Breast epithelium (tissue), 4 donors: ENCODE results near the gene WWOX. TPM values are rescaled to one million over a fixed set of nuclear protein-coding genes. Genes with fewer than 3 reads are reported as not detected.

Source experiments
- DNase-seq, 2 donors: peaks; one replicate each; pipeline ENCODE4 v3.0.0-alpha.2; 2019; ENCODE audit warnings: low spot score in 2 of 2
- H3K27ac ChIP-seq, 2 donors: fragments of 200-600 bp; sonication (generic) in 1 of 2; one replicate each; pipeline ENCODE4 v1.5.1; 2016 to 2019; ENCODE audit warnings: mild to moderate bottlenecking in 1 of 2
- H3K27me3 ChIP-seq, 2 donors: fragments of 200-600 bp; sonication (generic) in 1 of 2; one replicate each; pipeline versions ENCODE4 v1.5.1 to v1.6.0; 2017 to 2019; ENCODE audit warnings: control low read depth in 1 of 2, mild to moderate bottlenecking in 1 of 2
- H3K36me3 ChIP-seq: fragments of 200-600 bp; one replicate; pipeline ENCODE4 v1.5.1; 2019
- H3K4me1 ChIP-seq, 2 donors: fragments of 200-600 bp; sonication (generic); one replicate each; pipeline ENCODE4 v1.5.1; 2016 to 2019; ENCODE audit warnings: control low read depth in 1 of 2
- H3K4me3 ChIP-seq, 3 donors: fragments of 200-600 bp; sonication (generic); 1 replicate in 2 of 3; 2 replicates in 1 of 3; pipeline ENCODE4 v1.5.1; 2016 to 2019; ENCODE audit warnings: mild to moderate bottlenecking in 3 of 3, moderate library complexity in 2 of 3
- H3K9me3 ChIP-seq, 2 donors: fragments of 200-600 bp; sonication (generic) in 1 of 2; one replicate each; pipeline ENCODE4 v1.5.1; 2016 to 2019; ENCODE audit warnings: control low read depth in 1 of 2
- POLR2A ChIP-seq: fragments of 450-650 bp; IDR thresholded peaks from one replicate; pipeline ENCODE4 v1.6.1; 2016; ENCODE audit warnings: antibody characterized with exemption, mild to moderate bottlenecking, moderate library complexity
- POLR2AphosphoS5 ChIP-seq, 3 donors: sonication (generic); formaldehyde crosslinking; IDR thresholded peaks; one replicate each; pipeline ENCODE4 v1.6.1; 2017; ENCODE audit warnings: antibody characterized with exemption in 3 of 3
- intact Hi-C: fragments of 100-400 bp; cut with DNase I; formaldehyde crosslinking; loops from one replicate; pipeline ENCODE4 v1.15.1; 2023; ENCODE audit warnings: low total_unique reads
- total RNA-seq, 3 donors: library from RNA; depleted of rRNA; stranded (reverse); fragments of >200 nt; gene quantifications; one replicate each; pipeline ENCODE4 v1.1.0, GENCODE V29; 2016
- TF ChIP-seq, protein P1 (sequence below), 3 donors: fragments of 450-650 bp; IDR thresholded peaks; one replicate each; pipeline ENCODE4 v1.5.1; 2016 to 2017; ENCODE audit warnings: antibody characterized with exemption in 3 of 3, mild to moderate bottlenecking in 3 of 3, moderate library complexity in 3 of 3

The WWOX gene
- total RNA-seq, 3 donors from 2014 or later: 42.9 to 73.6 (median 43.4) TPM

GRCh38 chr16:78624366-78624765 is 524.9 kb downstream of the WWOX start:
- Histone ChIP-seq H3K9me3 (peaks cover 0 to 10% of the 10 kb centered on the region in 2 donors), H3K27ac (no peak overlapping the region), H3K27me3 (no peaks in the 10 kb centered on the region), H3K36me3 (no peaks in the 10 kb centered on the region), H3K4me3 (no peak overlapping the region), H3K4me1 (no peaks in the 10 kb centered on the region)
- intact Hi-C loops: loop anchor here (5.0 kb wide), 1 partner anchor 912 kb away; no protein-coding TSS in a partner anchor
- no peak for DNase-seq
- TF ChIP-seq, protein P1, sequence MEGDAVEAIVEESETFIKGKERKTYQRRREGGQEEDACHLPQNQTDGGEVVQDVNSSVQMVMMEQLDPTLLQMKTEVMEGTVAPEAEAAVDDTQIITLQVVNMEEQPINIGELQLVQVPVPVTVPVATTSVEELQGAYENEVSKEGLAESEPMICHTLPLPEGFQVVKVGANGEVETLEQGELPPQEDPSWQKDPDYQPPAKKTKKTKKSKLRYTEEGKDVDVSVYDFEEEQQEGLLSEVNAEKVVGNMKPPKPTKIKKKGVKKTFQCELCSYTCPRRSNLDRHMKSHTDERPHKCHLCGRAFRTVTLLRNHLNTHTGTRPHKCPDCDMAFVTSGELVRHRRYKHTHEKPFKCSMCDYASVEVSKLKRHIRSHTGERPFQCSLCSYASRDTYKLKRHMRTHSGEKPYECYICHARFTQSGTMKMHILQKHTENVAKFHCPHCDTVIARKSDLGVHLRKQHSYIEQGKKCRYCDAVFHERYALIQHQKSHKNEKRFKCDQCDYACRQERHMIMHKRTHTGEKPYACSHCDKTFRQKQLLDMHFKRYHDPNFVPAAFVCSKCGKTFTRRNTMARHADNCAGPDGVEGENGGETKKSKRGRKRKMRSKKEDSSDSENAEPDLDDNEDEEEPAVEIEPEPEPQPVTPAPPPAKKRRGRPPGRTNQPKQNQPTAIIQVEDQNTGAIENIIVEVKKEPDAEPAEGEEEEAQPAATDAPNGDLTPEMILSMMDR (IDR thresholded peaks at IDR 0.05): no peak
- no peak for TF ChIP-seq POLR2A
- no peak for TF ChIP-seq POLR2AphosphoS5 (IDR thresholded peaks at IDR 0.05)

DNA sequence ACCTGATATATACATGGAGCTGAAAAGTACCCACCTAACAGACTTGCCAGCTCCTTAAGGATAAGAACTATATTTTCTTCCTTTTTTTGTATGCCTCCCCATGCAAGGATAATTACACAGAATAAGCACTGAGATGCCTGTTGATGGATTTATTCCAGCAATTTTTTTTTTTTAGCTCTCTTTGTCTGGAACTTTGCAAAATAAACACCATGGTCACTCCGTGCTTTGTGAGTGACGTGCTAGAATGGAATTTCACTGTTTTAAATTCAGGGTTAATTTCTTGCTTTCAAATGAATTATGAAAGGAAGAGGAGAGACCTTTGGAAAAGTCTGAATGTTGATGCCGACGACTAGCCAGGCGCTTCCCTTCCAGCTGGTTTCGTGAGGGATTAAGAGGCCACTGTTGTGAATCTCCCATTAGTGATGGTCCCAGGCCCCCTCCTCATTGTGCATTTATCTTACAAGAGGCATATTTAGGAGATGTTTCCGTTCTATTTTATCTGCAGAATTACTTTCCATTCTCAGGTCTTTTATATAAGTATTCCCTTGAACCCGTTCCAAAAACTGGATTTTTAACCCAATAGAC is 529.1 kb downstream of the WWOX start:
- TF ChIP-seq, protein P1 (IDR thresholded peaks at IDR 0.05): no peak
- TF ChIP-seq POLR2AphosphoS5 (IDR thresholded peaks at IDR 0.05) (no peak), POLR2A (no peak)
- H3K36me3 ChIP-seq: no peaks in the 10 kb centered on the region
- no peak for DNase-seq
- intact Hi-C loops: no loop called here
- H3K27me3 ChIP-seq: no peaks in the 10 kb centered on the region
- H3K27ac ChIP-seq: no peak overlapping the region
- no peak overlapping the region for H3K4me3 ChIP-seq
- no peaks in the 10 kb centered on the region for H3K4me1 ChIP-seq
- peaks cover 3 to 10% of the 10 kb centered on the region in 2 donors for H3K9me3 ChIP-seq

DNA sequence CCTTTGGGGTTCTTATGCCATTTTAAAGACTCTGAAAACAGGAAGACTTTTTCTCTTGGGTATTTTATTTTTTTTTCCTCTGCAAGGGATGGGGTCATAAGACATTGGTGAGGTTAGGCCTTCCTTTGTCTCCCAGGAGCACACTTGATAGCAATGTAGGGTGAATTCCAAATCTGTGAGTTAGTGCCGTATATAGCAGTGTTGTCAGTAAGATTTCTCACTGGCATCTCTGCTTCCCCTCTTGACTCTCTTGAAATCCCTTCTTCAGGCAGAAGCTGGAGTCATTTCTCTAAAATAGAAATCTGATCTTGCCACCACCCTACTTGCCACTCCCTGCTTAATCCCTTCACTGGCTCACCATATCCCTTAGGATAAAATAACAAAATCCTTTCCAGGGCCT is 529.7 kb downstream of the WWOX start:
- Histone ChIP-seq H3K27ac (no peak overlapping the region), H3K36me3 (no peaks in the 10 kb centered on the region), H3K27me3 (no peaks in the 10 kb centered on the region), H3K4me3 (no peak overlapping the region), H3K4me1 (no peaks in the 10 kb centered on the region), H3K9me3 (peaks cover 3 to 10% of the 10 kb centered on the region in 2 donors)
- intact Hi-C loops: no loop called here
- TF ChIP-seq, protein P1 (IDR thresholded peaks at IDR 0.05): no peak
- no peak for TF ChIP-seq POLR2A
- no peak for TF ChIP-seq POLR2AphosphoS5 (IDR thresholded peaks at IDR 0.05)
- DNase-seq: no peak

DNA sequence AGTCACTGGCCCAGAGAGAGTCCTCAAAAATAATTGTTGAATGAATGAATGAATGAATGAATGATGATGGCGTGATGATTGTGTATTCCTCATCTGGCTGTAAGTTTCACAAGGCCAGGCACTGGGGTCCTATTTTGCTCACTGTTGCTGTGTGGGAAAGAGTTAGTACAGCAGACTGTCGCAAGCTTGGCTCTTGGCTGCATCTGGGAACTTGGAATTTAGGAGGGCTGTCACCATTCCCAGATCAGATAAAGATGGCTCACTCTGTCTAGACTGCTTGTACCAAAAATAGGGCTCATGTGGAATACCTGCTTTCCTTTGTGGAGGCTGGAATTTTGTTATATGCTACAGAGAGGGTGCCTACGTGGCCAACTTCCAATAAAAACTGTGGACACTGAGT is 530.6 kb downstream of the WWOX start:
- TF ChIP-seq POLR2AphosphoS5 (IDR thresholded peaks at IDR 0.05): no peak
- TF ChIP-seq, protein P1 (IDR thresholded peaks at IDR 0.05): no peak
- TF ChIP-seq POLR2A: no peak
- H3K4me1 ChIP-seq: no peaks in the 10 kb centered on the region
- no peaks in the 10 kb centered on the region for H3K36me3 ChIP-seq
- intact Hi-C loops: no loop called here
- H3K9me3 ChIP-seq: peaks cover 3 to 10% of the 10 kb centered on the region in 2 donors
- DNase-seq: no peak
- H3K4me3 ChIP-seq: no peak overlapping the region
- no peak overlapping the region for H3K27ac ChIP-seq
- no peaks in the 10 kb centered on the region for H3K27me3 ChIP-seq

- no peak overlapping the region for H3K27ac ChIP-seq
- H3K4me1 ChIP-seq: no peaks in the 10 kb centered on the region
- intact Hi-C loops: no loop called here
- peaks cover 3 to 10% of the 10 kb centered on the region in 2 donors for H3K9me3 ChIP-seq
- no peak for DNase-seq
- no peaks in the 10 kb centered on the region for H3K36me3 ChIP-seq
- TF ChIP-seq POLR2AphosphoS5 (IDR thresholded peaks at IDR 0.05): no peak
- H3K4me3 ChIP-seq: no peak overlapping the region
- no peaks in the 10 kb centered on the region for H3K27me3 ChIP-seq
Observed at GRCh38 chr16:78633551-78633950, 534.1 kb downstream of the WWOX start.
